Measurements from ENCODE around the gene CRACR2A. TPM values are rescaled to one million over a fixed set of nuclear protein-coding genes. Genes with fewer than 3 reads are reported as not detected.

Gene CRACR2A
- total and polyA plus RNA-seq, 9 of the 15 experiments (the other 6 are each of a cell fraction or from before 2014, with no cell fraction given) = 2.1 to 15.1 (median 10.4) TPM

DNA sequence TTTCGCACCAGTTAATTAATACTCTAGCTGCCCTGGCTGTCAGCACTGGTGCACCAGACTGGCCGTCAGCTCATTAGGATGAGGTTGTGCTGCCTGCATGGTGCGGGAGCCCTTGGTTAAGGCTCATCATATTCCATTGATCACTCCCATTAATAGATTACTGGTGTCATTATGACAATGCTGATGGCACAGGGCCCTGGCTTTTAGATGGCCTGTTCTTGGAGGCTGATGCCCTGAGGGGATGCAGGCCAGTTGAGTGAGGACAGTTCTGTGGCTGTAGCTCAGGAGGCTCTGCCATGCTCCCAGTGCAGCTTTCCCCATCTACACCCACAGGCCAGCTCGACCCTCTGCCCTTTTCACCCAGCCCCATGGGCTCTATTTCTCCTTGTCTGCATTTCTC lies 135.3 kb downstream of the CRACR2A start:
- in situ Hi-C loops (cut with MboI) = no loop called here
- intact Hi-C loops (cut with micrococcal nuclease) = no loop called here
- Histone ChIP-seq H3K9me3 (replicated peaks; ENCODE audit: control insufficient read depth, insufficient read depth, low read depth, low read length) (no peaks in the 10 kb centered on the region), H3K36me3 (ENCODE audit: control insufficient read depth, insufficient read depth, low read length) (no peaks in the 10 kb centered on the region), H3K9ac (ENCODE audit: insufficient read depth in 1 of 2, low read depth in 2 of 2, low read length in 2 of 2) (no peak overlapping the region), H3K27ac (ENCODE audit: extremely low read depth, low read depth, low read length) (no peak overlapping the region), H3K9me1 (ENCODE audit: control insufficient read depth, insufficient read depth, low read length) (no peaks in the 10 kb centered on the region), H2AFZ (ENCODE audit: low read depth, low read length) (no peak overlapping the region), H3K4me3 (no peak overlapping the region), H3K27me3 (ENCODE audit: control insufficient read depth in 2 of 2, insufficient read depth in 2 of 2, low read length in 2 of 2) (no peaks in the 10 kb centered on the region), H3K79me2 (ENCODE audit: control insufficient read depth, insufficient read depth, low read length) (no peaks in the 10 kb centered on the region), H3K4me2 (ENCODE audit: insufficient read depth, low read length) (no peak overlapping the region), H3K4me1 (replicated peaks in 1 of 2; ENCODE audit: control insufficient read depth in 2 of 2, insufficient read depth in 2 of 2, low read length in 2 of 2) (no peaks in the 10 kb centered on the region), H4K20me1 (replicated peaks; ENCODE audit: control insufficient read depth, insufficient read depth, low read length) (no peaks in the 10 kb centered on the region; the same call in 1 of the 2 replicates)
- BruUV-seq (replicated peaks) = no TSS peak
- ChIA-PET POLR2A (interaction anchor here (0.6 kb wide), 1 partner anchor 15 kb away, joined by 3 read pairs; no protein-coding TSS in a partner anchor), CTCF (ENCODE audit: low intra/inter-chr PET ratio) (no interaction called here)
- ATAC-seq (no peak), DNase-seq (ENCODE audit: extremely low read depth in 1 of 4, low spot score in 3 of 4) (no peak), FAIRE-seq (no peak)
- no peak for TF ChIP-seq NR2C2 (CRISPR knock-in tag; IDR thresholded peaks at IDR 0.05)
- no peak for TF ChIP-seq NR2C2 (tag; IDR thresholded peaks at IDR 0.05)
- TF ChIP-seq, protein P1, sequence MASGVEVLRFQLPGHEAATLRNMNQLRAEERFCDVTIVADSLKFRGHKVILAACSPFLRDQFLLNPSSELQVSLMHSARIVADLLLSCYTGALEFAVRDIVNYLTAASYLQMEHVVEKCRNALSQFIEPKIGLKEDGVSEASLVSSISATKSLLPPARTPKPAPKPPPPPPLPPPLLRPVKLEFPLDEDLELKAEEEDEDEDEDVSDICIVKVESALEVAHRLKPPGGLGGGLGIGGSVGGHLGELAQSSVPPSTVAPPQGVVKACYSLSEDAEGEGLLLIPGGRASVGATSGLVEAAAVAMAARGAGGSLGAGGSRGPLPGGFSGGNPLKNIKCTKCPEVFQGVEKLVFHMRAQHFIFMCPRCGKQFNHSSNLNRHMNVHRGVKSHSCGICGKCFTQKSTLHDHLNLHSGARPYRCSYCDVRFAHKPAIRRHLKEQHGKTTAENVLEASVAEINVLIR (CRISPR knock-in tag; IDR thresholded peaks at IDR 0.05) = no peak
- no peak for TF ChIP-seq MLLT1 (IDR thresholded peaks at IDR 0.05)
- TF ChIP-seq YBX1 (IDR thresholded peaks at IDR 0.05) = no peak
- WGBS (ENCODE audit: insufficient coverage, low coverage, missing lambda C conversion rate) = 86% methylated on average over 4 of the region's 4 CpGs

All from K562 (cell line).